Mucosa of descending colon (tissue), 3 donors: ENCODE measurements around the gene FEM1A. TPM values are rescaled to one million over a fixed set of nuclear protein-coding genes. Genes with fewer than 3 reads are reported as not detected.

Experiments
- ATAC-seq: fragments of 200-7000 bp; cut with Tn5 transposase; one replicate; pipeline ENCODE4 v1.9.1; 2020; ENCODE audit warnings: mild to moderate bottlenecking, moderate library complexity
- DNase-seq, 3 donors: peaks; one replicate each; pipeline ENCODE4 v3.0.0-alpha.2; 2020
- H3K36me3 ChIP-seq: fragments of 200-600 bp; one replicate; pipeline ENCODE4 v1.8.0; 2021; ENCODE audit warnings: low read depth, mild to moderate bottlenecking
- H3K4me1 ChIP-seq: fragments of 200-600 bp; one replicate; pipeline ENCODE4 v1.8.0; 2021; ENCODE audit warnings: low read depth, mild to moderate bottlenecking
- H3K4me3 ChIP-seq: fragments of 200-600 bp; one replicate; pipeline ENCODE4 v1.8.0; 2021; ENCODE audit warnings: mild to moderate bottlenecking
- H3K9me3 ChIP-seq: fragments of 200-600 bp; one replicate; pipeline ENCODE4 v1.8.0; 2021; ENCODE audit warnings: mild to moderate bottlenecking
- CTCF ChIP-seq: fragments of 200-600 bp; IDR thresholded peaks from one replicate; pipeline ENCODE4 v1.8.0; 2022; ENCODE audit warnings: antibody characterized with exemption, mild to moderate bottlenecking
- intact Hi-C, 2 donors: fragments of 100-400 bp; cut with DNase I in 1 of 2; cut with micrococcal nuclease in 1 of 2; formaldehyde crosslinking; loops; one replicate each; pipeline versions ENCODE4 v1.11.0 to v1.11.1; 2022; cut with DNase I, micrococcal nuclease
- total RNA-seq, 3 donors: library from RNA; stranded (reverse); fragmentation: NEBNext Ultra II Directional in 2 of 3; extraction: Animal tissue kit (Norgen Biotek cat#: 25700) in 2 of 3; gene quantifications; one replicate each; pipeline versions ENCODE4 v1.2.1 to v1.2.4, GENCODE V29; 2021 to 2023
- donor health status: DM: no; HTN: no; CAD: no; lungs with moderate emphysema.
- donor health status: DM: no; HTN: no; CAD: no.
- donor health status: DM: no; HTN: yes; CAD: no.

Gene FEM1A
- total RNA-seq, 3 donors from 2014 or later = 10.5 to 15.2 (median 11.4) TPM

- Histone ChIP-seq H3K4me3 (no peak overlapping the region), H3K4me1 (no peaks in the 10 kb centered on the region), H3K9me3 (no peaks in the 10 kb centered on the region), H3K36me3 (no peaks in the 10 kb centered on the region)
- intact Hi-C loops = no loop called here
- peak; percentile 96 for ATAC-seq
- peak; percentile 63 to 89 (median 83) for DNase-seq
- TF ChIP-seq CTCF = no peak
These were observed 22.4 kb upstream of the FEM1A start for GRCh38 chr19:4768934-4769777.

- no peaks in the 10 kb centered on the region for H3K4me1 ChIP-seq
- no peaks in the 10 kb centered on the region for H3K9me3 ChIP-seq
- H3K4me3 ChIP-seq = no peak overlapping the region
- TF ChIP-seq CTCF = no peak
- intact Hi-C loops = no loop called here
- no peak for ATAC-seq
- no peaks in the 10 kb centered on the region for H3K36me3 ChIP-seq
- no peak for DNase-seq
These were observed 19.0 kb upstream of the FEM1A start for GRCh38 chr19:4772566-4772965.

- intact Hi-C loops = no loop called here
- no peak for ATAC-seq
- Histone ChIP-seq H3K4me1 (no peaks in the 10 kb centered on the region), H3K4me3 (no peak overlapping the region), H3K9me3 (no peaks in the 10 kb centered on the region), H3K36me3 (no peaks in the 10 kb centered on the region)
- DNase-seq = no peak
- no peak for TF ChIP-seq CTCF
These were observed 18.4 kb upstream of the FEM1A start for GRCh38 chr19:4773047-4773640.

GRCh38 chr19:4774136-4774535 lies 17.4 kb upstream of the FEM1A start:
- no peak for DNase-seq
- no peak for TF ChIP-seq CTCF
- Histone ChIP-seq H3K9me3 (no peaks in the 10 kb centered on the region), H3K4me1 (no peaks in the 10 kb centered on the region), H3K36me3 (no peaks in the 10 kb centered on the region), H3K4me3 (no peak overlapping the region)
- no peak for ATAC-seq
- intact Hi-C loops = no loop called here

- DNase-seq = no peak
- intact Hi-C loops = no loop called here
- H3K4me3 ChIP-seq = no peak overlapping the region
- H3K9me3 ChIP-seq = no peaks in the 10 kb centered on the region
- no peak for TF ChIP-seq CTCF
- ATAC-seq = no peak
- H3K36me3 ChIP-seq = no peaks in the 10 kb centered on the region
- H3K4me1 ChIP-seq = no peaks in the 10 kb centered on the region
These were observed 15.8 kb upstream of the FEM1A start for GRCh38 chr19:4775627-4776152.
